Stomach smooth muscle (tissue), 2 donors: ENCODE data around the gene TMEM82.
A peak's percentile ranks its signal among the peaks of the same experiment; 100 is the strongest.

ENCODE experiments used
- H3K27ac ChIP-seq: one replicate; pipeline ENCODE4 v1.7.0; 2013; ENCODE audit warnings: mild to moderate bottlenecking, low read length, inconsistent platforms
- H3K27me3 ChIP-seq, 2 donors: one replicate each; pipeline ENCODE4 v1.7.0; 2013; ENCODE audit warnings: low read length in 2 of 2; ENCODE audit not compliant: insufficient read depth in 2 of 2, control insufficient read depth in 1 of 2
- H3K36me3 ChIP-seq, 2 donors: one replicate each; pipeline ENCODE4 v1.7.0; 2013; ENCODE audit warnings: low read length in 2 of 2; ENCODE audit not compliant: control insufficient read depth in 2 of 2, insufficient read depth in 2 of 2
- H3K4me1 ChIP-seq: one replicate; pipeline ENCODE4 v1.7.0; 2013; ENCODE audit warnings: low read length; ENCODE audit not compliant: control insufficient read depth, insufficient read depth
- H3K4me3 ChIP-seq, 2 donors: one replicate each; pipeline ENCODE4 v1.7.0; 2013; ENCODE audit warnings: low read length in 2 of 2
- H3K9ac ChIP-seq, 2 donors: one replicate each; pipeline ENCODE4 v1.7.0; 2013; ENCODE audit warnings: low read length in 2 of 2, mild to moderate bottlenecking in 1 of 2
- H3K9me3 ChIP-seq, 2 donors: one replicate each; pipeline ENCODE4 v1.7.0; 2013; ENCODE audit warnings: low read length in 2 of 2; ENCODE audit not compliant: control insufficient read depth in 2 of 2
- donor health status: healthy.
- donor health status: Pancreatic carcinoma.

TMEM82 gene

DNA sequence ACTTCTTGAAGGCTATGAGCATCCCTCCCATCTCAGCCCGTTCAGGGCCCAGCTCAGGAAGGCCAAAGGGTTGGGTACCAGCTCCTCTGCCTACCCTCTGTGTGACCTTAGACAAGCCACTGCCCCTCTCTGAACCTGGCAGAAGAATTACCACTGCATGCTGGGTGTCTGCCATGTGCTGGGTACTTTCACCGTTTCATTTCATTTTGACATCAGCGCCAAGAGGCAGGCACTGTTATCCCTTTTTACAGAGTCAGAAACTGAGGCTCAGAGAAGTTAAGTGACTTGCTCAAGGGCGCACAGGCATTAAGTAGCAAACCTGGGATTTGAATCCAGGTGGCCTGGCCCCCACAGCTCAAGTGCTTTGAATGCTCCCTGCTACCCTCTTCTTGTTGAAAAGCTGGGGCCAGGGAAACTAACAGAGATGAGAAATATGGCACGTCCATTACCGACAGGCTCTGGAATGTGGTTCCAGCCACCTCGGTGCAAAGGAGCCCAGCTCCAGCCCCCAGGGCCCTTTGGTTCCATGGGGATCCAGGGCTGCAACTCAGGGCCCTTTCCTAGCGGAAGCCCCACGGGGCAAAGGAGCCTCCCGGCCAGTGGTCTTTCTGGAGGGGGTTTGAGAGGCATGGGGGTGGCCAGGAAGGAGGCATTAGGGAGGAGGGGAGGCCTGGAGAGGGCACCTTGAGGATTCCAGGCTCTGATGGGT is 6.5 kb downstream of the TMEM82 start:
- no peak overlapping the region for H3K4me3 ChIP-seq
- H3K9ac ChIP-seq = no peak overlapping the region
- H3K4me1 ChIP-seq = peaks cover 11% of the 10 kb centered on the region
- no peaks in the 10 kb centered on the region for H3K36me3 ChIP-seq
- no peak overlapping the region for H3K27ac ChIP-seq
- H3K27me3 ChIP-seq = no peaks in the 10 kb centered on the region
- no peaks in the 10 kb centered on the region for H3K9me3 ChIP-seq

- Histone ChIP-seq H3K36me3 (no peaks in the 10 kb centered on the region), H3K4me3 (no peak overlapping the region), H3K4me1 (peaks cover 11% of the 10 kb centered on the region), H3K9ac (no peak overlapping the region), H3K9me3 (no peaks in the 10 kb centered on the region), H3K27me3 (no peaks in the 10 kb centered on the region), H3K27ac (no peak overlapping the region)
Observed at GRCh38 chr1:15749399-15750291, 7.3 kb downstream of the TMEM82 start.

DNA sequence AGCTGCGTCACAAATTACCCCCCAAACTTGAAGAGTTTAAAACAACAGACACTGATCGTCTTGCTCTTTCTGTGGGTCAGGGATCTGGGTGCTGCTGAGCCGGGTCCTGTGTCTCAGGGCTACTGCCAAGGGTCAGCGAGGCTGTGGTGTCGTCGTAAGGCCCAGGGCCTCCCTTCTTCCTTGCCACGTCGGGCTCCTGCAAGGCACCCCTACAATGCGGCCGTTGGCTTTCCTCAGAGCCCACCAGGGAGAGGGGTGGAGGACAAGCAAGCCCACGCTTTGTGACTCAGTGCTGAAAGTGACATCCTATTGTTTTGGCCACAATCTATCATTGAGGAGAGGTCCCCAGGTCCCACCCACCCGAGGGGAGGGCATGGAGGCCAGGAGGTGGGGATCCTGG is 8.6 kb downstream of the TMEM82 start:
- Histone ChIP-seq H3K4me1 (peaks cover 11% of the 10 kb centered on the region), H3K9ac (no peak overlapping the region), H3K27ac (no peak overlapping the region), H3K9me3 (no peaks in the 10 kb centered on the region), H3K27me3 (no peaks in the 10 kb centered on the region), H3K36me3 (no peaks in the 10 kb centered on the region), H3K4me3 (no peak overlapping the region)

- Histone ChIP-seq H3K4me3 (no peak overlapping the region), H3K36me3 (no peaks in the 10 kb centered on the region), H3K27ac (no peak overlapping the region), H3K9me3 (no peaks in the 10 kb centered on the region), H3K27me3 (no peaks in the 10 kb centered on the region), H3K9ac (no peak overlapping the region), H3K4me1 (peaks cover 11% of the 10 kb centered on the region)
Observed at GRCh38 chr1:15751717-15752116, 9.4 kb downstream of the TMEM82 start.

- Histone ChIP-seq H3K4me1 (peaks cover 19% of the 10 kb centered on the region), H3K27ac (no peak overlapping the region), H3K4me3 (no peak overlapping the region), H3K9me3 (no peaks in the 10 kb centered on the region), H3K36me3 (no peaks in the 10 kb centered on the region), H3K9ac (no peak overlapping the region), H3K27me3 (no peaks in the 10 kb centered on the region)
Observed at GRCh38 chr1:15753776-15754175, 11.5 kb downstream of the TMEM82 start.

DNA sequence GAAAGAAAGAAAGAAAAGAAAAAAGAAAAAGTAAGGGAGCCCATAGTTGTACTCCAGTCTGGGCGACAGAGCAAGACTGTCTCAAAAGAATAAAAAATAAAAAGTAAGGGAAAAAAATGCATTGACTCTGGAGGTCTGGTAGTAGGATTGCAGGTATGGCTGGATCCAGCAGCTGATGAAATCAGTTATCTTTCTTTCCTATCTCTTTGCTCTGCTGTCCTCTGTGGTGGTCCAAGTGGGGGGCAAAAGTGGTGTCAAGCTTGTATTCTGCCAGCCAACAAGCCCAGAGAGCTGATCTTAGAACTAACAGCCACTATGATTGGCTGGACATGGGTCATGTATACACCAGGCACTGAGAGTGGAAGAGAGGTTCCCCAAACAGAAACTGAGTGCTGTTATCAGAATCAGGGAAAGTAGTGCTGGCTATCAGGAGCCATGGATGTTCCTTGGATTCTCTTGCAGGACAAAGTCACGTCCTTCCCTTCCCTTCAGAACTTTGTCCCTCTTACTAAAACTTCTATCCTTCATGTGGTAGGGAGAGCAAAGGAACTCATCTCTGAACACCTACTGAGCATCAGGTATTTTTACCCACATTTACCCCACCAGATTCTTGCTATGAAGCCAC is 12.8 kb downstream of the TMEM82 start:
- no peaks in the 10 kb centered on the region for H3K27me3 ChIP-seq
- no peaks in the 10 kb centered on the region for H3K36me3 ChIP-seq
- H3K4me1 ChIP-seq = peaks cover 16% of the 10 kb centered on the region
- H3K9ac ChIP-seq = no peak overlapping the region
- H3K9me3 ChIP-seq = no peaks in the 10 kb centered on the region
- H3K27ac ChIP-seq = no peak overlapping the region
- no peak overlapping the region for H3K4me3 ChIP-seq

- Histone ChIP-seq H3K36me3 (no peaks in the 10 kb centered on the region), H3K27me3 (no peaks in the 10 kb centered on the region), H3K4me3 (no peak overlapping the region), H3K9me3 (no peaks in the 10 kb centered on the region), H3K27ac (no peak overlapping the region), H3K4me1 (peaks cover 18% of the 10 kb centered on the region), H3K9ac (no peak overlapping the region)
Observed at GRCh38 chr1:15755646-15756040, 13.3 kb downstream of the TMEM82 start.

- no peaks in the 10 kb centered on the region for H3K27me3 ChIP-seq
- peaks cover 24% of the 10 kb centered on the region for H3K4me1 ChIP-seq
- no peak overlapping the region for H3K9ac ChIP-seq
- H3K36me3 ChIP-seq = no peaks in the 10 kb centered on the region
- H3K27ac ChIP-seq = no peak overlapping the region
- no peak overlapping the region for H3K4me3 ChIP-seq
- no peaks in the 10 kb centered on the region for H3K9me3 ChIP-seq
Observed at GRCh38 chr1:15756143-15757015, 14.1 kb downstream of the TMEM82 start.

GRCh38 chr1:15757016-15757543 is 14.8 kb downstream of the TMEM82 start:
- H3K27me3 ChIP-seq = no peaks in the 10 kb centered on the region
- peak overlapping the region; percentile 49 for H3K27ac ChIP-seq
- no peak overlapping the region for H3K9ac ChIP-seq

More at GRCh38 chr1:15757016-15757543, 14.8 kb downstream of the TMEM82 start:
- Histone ChIP-seq H3K36me3 (no peaks in the 10 kb centered on the region), H3K9me3 (no peaks in the 10 kb centered on the region), H3K4me1 (peaks cover 24% of the 10 kb centered on the region), H3K4me3 (peak overlapping the region in 1 of 2 donors; percentile 15)
